HFF-Myc (cell line): ENCODE results near the gene MATK.
A peak's percentile ranks its signal among the peaks of the same experiment; 100 is the strongest.

ENCODE experiments used
- DNase-seq: peaks from one replicate; pipeline ENCODE4 v3.0.0-alpha.2; 2011; ENCODE audit warnings: low read depth; ENCODE audit errors: extremely low read depth
- H3K4me3 ChIP-seq: replicated peaks from 2 replicates; pipeline ENCODE4 v1.5.1; 2011; ENCODE audit warnings: low read depth, mild to moderate bottlenecking, control low read depth, low read length
- TF ChIP-seq, protein P1 (sequence below): IDR thresholded peaks from 2 replicates; pipeline ENCODE4 v1.5.1; 2012; ENCODE audit warnings: mild to moderate bottlenecking, low read depth, low read length, control low read depth; ENCODE audit errors: missing control alignments

Gene MATK

GRCh38 chr19:3790209-3790734 is 4.1 kb upstream of the MATK start:
- H3K4me3 ChIP-seq, result no peak overlapping the region
- DNase-seq, result no peak
- TF ChIP-seq, protein P1, sequence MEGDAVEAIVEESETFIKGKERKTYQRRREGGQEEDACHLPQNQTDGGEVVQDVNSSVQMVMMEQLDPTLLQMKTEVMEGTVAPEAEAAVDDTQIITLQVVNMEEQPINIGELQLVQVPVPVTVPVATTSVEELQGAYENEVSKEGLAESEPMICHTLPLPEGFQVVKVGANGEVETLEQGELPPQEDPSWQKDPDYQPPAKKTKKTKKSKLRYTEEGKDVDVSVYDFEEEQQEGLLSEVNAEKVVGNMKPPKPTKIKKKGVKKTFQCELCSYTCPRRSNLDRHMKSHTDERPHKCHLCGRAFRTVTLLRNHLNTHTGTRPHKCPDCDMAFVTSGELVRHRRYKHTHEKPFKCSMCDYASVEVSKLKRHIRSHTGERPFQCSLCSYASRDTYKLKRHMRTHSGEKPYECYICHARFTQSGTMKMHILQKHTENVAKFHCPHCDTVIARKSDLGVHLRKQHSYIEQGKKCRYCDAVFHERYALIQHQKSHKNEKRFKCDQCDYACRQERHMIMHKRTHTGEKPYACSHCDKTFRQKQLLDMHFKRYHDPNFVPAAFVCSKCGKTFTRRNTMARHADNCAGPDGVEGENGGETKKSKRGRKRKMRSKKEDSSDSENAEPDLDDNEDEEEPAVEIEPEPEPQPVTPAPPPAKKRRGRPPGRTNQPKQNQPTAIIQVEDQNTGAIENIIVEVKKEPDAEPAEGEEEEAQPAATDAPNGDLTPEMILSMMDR, result no peak

DNA sequence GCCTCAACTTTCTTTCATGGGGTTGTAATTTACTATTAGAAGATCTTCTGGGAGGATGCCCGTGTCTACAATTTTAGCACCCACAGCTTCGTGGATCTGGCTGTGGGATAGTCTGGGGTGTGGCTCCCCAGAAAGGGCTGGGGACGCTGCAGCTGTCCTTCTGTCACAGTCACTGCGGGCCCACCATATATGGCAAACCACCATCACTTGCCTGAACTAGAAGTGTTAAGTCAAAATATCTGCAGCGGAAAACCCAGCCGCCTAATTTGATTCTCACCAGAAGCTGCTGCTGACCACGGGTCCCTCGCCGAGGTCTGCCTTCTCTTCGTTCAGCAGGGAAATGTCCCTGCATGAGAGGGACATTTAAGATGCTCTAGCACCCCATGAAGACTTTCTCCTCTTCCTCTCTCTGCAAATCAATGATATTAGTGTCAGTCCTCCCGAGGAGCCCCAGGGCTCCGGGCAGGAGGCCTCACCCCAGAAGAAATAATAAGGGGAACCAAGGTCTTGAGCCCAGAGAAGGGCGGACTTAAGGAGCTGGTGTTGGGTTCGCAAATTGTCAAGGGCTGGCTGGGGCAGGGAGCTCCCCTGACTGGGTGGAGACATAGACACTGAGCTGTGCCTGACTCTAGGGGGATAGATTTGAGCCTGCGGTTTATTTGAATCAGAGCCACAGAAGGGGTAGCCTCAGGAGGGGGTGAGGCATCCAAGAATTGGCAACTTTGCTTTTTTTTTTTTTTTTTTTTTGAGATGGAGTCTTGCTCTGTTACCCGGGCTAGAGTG is 3.0 kb upstream of the MATK start:
- TF ChIP-seq, protein P1, result no peak
- no peak for DNase-seq
- H3K4me3 ChIP-seq, result no peak overlapping the region

DNA sequence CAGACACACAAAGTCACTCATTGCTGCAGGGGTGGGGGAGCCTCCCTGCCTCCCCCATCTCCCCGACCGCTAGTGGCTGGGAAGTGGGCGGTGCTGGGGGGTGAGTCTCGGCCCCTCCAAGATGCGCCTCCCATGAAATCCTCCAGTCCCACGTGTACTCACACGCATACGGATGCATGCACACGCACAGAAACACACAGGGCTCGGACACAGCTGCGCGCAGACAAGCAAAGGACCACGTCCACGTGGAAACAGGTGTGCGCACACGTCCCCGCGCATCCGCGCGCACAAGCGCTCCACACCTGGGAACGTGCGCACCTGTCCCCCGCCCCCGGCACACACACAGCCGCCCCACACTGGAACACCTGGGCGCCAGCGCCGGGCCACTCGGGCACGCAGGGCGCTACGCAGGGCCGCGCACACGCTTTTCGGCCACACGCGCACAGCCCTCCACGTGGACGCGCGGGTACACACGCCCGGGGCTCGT is 687 bp downstream of the MATK start:
- TF ChIP-seq, protein P1, result no peak
- no peak for DNase-seq
- peak overlapping the region; percentile 37 for H3K4me3 ChIP-seq

GRCh38 chr19:3784607-3785450 is 1.4 kb downstream of the MATK start:
- peak overlapping the region; percentile 37 for H3K4me3 ChIP-seq
- TF ChIP-seq, protein P1, result no peak

DNA sequence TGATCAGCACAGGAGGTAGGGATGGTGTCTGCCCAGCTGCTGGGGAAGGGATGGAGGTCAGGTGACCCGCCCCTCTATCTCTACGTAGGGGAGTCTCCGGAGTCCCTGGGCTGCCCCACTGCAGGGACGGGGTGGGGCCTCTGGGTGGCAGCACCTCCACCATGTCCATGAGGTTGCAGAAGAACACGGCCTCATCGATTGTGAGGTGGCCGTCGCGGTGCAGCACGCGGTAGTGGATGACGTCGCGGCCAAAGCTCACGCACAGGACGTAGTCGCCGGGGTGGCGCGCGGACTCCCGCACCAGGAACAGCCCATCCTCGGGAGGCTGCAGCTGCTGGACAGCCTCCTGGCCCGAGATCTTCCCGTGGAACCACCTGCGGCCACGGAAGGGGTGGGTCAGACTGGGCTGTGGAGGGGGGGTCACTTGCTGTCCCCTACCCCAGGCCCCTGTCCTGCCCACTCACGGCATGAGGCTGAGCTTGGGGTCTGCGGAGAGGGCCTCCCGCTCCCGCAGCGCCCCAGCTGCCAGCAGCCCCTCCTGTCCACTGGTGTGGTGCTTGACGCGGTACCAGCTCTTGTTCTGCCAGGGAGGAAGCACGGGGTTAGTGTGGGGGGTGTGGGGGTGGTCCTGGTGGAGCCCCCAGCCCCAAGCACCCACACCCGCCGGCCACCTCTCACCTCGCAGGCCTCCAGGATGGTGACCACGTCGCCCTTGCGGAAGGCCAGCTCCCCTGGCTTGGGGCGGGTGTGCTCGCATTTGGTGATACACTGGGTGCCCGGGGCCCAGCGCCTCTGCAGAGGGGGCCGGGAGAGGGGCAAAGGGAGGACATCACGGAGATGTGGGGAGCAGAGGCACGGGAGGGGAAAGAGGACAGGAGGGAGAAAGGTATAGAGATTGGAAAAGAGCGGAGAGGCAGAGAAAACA is 2.3 kb downstream of the MATK start:
- no peak overlapping the region for H3K4me3 ChIP-seq
- TF ChIP-seq, protein P1, result peak; percentile 24
- no peak for DNase-seq

More at GRCh38 chr19:3784607-3785450, 1.4 kb downstream of the MATK start:
- DNase-seq, result no peak

DNA sequence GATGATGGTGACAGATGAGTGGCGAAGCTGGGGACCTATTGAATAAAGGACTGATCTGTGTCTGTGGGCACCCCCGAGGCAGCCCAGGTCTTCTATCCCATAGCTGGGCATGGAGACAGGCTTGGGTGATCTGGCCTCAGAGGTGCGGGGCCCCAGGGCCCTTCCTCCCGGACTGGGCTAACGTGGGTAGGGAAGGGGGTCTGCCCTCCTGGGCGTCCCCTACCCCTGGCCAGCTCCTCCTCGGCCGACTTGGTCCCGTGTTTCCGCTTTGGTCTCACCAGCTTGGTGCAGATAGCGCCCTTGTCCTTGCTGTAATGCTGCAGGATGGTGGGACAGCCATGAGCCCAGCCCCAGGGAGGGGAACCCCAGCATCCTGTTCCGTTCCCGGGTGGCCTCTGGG is 3.3 kb downstream of the MATK start:
- DNase-seq, result no peak
- no peak overlapping the region for H3K4me3 ChIP-seq
- TF ChIP-seq, protein P1, result no peak
